Stromal cell of bone marrow (primary cell): ENCODE data around the gene GGTLC2.
"Not testable (repeated sequence)": the region's sequence is repeated elsewhere in the genome, so short reads cannot be mapped to it uniquely, and the experiment has no call there.

ENCODE experiments used
- DNase-seq: peaks from one replicate; pipeline ENCODE4 v3.0.0-alpha.2; 2012; ENCODE audit warnings: low read depth

Gene GGTLC2

GRCh38 chr22:22644314-22644713 is at the start of gene GGTLC2:
Gene GGTLC2 (plus strand): TSS chr22:22644614. CDS start chr22:22646346, 1,732 bp downstream.
- DNase-seq: not testable (repeated sequence)

DNA sequence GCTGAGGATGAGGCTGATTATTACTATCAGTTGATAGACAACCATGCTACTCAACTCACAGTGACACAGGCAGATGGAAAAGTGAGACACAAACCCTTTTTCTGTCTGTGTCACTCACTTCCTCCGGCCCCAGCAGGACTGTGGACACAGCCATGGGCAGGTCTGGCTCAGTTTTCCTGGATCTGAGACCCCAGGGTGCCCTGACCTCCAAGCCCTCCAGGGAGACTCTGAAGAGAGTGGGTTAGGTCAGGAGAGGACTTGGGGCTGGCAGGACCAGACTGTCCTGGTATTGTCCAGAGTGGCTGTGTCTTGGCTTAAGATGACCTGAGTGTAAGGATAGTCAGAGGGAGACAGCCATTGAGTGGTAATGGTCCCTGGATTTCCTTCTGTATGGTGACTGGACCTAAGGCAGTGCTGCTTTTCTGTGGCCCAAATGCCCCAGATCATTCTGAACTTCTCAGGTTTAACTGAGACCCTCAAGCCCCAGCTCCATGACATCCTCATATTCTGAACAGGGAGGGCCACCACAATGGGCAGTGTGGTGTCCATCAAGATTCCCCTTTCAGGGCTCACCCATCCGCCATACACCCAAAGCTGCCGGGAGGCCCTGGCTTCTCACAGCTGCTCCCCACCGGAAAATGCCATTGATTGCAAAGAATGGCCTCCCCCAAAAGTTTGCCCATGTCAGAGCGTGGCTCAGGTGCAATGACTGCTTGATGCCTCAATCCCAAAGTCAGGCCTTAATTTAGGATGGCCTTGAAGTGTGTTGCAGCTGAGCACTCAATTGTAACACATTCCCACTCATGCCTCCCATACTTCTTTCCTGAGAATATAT is 49.2 kb upstream of the GGTLC2 start:
- DNase-seq: no peak

DNA sequence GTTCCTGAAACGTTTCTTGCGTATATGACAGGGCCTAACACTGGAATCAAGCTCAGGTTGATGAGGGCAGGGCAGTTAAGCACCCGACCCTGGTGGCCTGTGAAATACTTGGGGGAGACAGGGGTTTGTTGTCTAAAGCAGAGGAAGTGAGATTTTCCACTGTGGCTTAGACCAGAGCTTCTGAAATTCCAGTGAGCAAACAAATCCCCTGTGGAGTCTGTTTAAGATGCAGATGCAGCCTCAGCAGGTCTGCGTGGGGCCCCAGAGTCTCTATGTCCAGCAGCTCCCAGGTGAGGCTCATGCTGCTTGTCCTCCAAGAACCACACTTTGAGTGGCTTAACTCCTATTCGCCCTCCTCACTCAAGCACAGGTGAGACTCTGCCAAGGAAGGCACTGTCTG is 46.3 kb upstream of the GGTLC2 start:
- no peak for DNase-seq

GRCh38 chr22:22599248-22599647 is 45.2 kb upstream of the GGTLC2 start:
- DNase-seq: no peak

DNA sequence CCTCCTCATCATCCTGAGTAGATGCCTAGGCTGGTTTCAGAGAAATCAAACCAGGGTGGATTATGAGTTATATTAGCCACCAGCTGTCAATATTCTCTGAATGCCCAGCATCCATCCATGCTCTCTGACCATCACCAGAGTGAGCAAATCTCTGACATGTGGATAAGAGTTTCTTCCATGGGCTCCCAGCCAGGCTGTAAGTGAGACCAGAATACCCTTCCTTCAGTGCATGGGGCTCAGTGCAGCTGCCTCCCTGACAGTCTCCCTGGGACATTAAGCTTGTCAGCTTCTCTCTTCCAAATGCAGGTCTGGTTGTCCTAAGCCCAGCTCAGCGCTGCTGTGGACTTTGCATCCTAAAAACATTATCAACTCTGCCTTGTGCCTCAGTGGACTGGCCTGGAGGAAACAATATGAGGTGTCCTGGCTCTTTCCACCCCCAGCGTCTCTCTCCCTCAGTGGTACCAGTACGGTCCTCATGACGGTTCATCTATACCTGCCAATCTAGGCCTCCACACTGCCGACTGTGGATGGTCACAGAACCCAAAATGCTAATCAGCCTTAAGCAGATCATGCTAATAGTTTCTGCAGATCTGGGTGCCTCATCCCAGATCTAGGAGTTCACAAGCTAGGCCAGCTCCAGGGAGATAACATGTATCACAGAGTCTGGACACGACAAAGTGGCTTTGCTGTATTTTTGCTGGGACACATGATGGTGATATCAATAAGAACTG is 43.7 kb upstream of the GGTLC2 start:
- DNase-seq: no peak

DNA sequence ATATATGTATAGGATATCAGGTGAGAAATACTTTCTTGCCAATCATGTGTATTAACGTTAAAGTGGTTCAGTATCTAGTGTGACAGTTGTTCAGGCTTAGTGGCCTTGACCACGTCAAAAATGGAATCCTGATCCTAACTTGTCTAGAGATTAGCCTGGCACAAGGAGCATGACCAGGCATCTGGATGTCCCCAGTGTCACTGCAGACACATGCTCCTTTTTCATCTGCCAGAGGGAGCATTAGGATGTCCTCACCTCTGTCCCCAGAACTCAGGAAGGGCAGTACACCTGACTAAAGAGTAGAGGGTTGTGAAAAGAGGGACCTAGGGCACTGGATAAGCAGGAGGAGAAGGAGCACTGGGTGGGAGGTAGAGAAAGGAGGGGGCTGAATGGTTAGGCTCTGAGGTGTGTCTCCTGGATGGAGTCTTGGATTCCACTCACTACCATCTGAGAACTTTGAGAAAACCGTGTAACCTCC is 40.9 kb upstream of the GGTLC2 start:
- no peak for DNase-seq

- no peak for DNase-seq
Observed at GRCh38 chr22:22604326-22605073, 39.9 kb upstream of the GGTLC2 start.

DNA sequence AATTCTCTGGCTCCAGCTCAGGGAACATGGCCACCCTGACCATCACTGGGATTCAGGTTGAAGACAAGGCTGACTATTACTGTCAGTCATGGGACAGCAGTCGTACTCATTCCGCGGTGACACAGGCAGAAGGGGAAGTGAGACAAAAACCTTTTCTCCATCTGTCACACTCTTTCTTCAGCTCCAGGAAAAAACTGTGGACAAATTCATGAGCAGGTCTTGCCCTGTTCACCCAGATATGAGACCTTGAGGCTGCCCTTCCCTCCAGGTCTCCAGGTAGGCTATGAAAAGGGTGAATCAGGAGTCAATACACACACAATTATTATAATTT is 39.4 kb upstream of the GGTLC2 start:
- DNase-seq: no peak

DNA sequence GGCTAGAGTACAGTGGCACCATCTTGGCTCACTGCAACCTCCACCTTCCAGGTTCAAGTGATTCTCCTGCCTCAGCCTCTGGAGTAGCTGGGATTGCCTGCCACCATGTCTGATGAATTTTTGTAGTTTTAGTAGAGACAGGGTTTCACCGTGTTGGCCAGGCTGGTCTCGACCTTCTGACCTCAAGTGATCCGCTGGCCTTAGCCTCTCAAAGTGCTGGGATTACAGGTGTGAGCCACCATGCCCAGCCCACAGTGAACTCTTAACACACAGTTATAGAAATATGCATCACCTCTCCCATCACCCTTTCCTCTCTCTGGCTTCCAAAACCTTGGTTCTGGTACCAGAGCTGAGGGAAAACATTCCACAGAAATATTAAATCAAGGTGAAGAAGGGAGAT is 36.4 kb upstream of the GGTLC2 start:
- not testable (repeated sequence) for DNase-seq

- no peak for DNase-seq
Observed at GRCh38 chr22:22609291-22609690, 35.1 kb upstream of the GGTLC2 start.

GRCh38 chr22:22612516-22612915 is 31.9 kb upstream of the GGTLC2 start:
- DNase-seq: no peak

DNA sequence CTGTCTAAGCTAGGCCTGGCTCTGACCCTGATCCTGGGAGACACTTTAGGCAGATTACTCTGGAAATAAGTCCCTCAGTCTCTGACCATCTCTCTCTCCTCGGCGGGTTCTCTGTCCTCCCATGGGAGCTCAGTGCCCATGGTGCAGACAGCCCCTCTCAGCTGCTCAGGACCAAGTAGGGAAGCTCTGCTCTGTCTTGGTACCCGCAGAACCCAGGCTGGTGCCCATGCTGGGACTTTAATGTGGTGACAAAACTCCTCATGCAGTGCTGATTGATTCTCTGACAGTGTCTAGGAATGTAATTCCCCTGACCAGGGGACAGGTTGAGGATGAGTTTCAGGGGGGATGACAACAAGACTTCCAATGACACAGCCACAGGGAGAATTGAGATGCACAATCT is 30.3 kb upstream of the GGTLC2 start:
- no peak for DNase-seq

DNA sequence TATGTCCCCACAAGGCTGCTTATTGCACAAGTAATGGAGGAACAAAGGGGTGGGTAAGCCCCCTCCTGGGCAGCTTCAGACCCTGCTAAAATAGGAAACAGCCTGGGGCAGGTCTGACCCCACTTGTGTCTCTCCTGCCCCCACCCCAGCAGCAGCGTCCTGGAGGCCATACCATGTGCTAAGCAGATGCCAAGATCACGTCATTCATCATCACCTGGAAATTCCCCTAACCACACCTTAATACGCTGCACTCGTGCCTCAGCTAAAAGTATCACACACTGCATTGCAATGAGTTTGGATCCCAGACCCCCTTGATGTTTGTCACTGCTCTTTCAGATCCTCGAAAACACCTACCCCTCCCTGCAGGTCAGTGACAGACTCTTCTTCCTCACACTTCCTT is 27.8 kb upstream of the GGTLC2 start:
- DNase-seq: no peak

DNA sequence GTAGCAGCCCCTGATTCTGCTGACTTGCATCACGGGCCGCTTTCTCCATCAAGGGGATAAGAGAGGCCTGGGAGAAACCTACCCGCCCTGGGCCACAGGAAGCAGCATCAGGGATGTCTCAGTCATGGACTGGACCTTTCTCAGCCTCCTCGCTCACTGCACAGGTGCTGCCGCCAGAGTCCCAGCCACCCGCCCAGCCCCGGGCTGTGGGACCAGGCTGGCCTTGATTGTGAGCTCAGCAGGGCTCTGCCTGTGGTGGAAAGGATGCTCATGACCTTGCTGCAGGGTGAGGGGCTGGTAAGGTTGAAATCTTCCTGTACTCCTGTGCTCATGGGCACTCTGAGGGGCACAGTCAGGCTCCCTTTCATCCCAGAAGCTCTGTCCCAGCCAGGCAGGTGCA is 26.0 kb upstream of the GGTLC2 start:
- no peak for DNase-seq

- no peak for DNase-seq
Observed at GRCh38 chr22:22618923-22619322, 25.5 kb upstream of the GGTLC2 start.

DNA sequence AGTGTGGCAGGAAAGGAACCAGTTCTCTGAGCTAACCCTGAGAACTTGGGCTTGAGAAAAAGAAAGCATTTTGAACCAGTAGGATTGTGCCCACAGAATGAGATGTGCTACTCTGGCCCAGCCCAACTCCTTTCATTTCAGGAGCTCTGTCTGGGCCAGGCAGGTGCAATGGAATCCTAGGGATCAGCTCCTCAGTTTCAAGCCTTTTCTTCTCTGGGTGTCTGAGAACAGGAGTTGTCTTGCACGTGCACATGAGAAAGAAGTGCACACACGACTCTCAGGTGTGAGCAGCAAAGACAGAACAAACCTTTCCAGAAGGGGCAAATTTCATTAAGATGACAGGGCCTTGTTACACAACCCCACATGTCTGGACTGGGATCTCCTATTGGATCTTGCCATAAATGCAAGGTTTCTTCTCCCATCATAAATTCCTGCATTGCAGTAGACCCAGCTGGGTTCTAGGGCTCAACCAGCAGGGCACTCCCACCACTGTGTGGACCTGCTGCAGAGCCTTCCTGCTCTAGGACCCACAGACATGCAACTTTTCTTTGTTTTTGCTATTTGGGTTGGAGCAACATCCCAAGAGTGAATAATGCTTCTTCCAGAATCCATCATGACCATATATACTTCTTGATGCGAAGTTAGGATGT is 24.5 kb upstream of the GGTLC2 start:
- no peak for DNase-seq

GRCh38 chr22:22628546-22629495 is 15.6 kb upstream of the GGTLC2 start:
- DNase-seq: not testable (repeated sequence)

DNA sequence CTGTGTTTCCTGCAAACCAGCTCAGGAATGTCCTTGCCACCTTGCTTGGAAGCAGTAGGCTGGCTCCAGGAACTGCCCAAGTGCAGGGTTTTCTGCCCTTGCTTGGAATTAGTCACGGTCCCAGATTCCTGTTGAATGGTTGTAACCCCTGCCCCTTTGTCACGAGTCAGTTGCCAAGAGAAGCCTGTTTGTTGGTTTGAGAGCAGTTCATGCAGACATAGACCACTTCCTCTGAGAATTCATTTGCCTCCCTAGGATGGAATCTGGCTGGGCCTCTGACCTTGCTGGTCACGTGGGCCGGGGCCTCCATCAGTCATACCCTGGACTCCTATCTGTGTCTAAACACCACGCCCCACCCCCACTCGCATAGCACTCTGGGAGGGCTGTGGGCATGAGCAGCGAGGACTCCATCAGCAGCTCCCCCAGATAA is 13.2 kb upstream of the GGTLC2 start:
- peak; percentile 13 for DNase-seq

DNA sequence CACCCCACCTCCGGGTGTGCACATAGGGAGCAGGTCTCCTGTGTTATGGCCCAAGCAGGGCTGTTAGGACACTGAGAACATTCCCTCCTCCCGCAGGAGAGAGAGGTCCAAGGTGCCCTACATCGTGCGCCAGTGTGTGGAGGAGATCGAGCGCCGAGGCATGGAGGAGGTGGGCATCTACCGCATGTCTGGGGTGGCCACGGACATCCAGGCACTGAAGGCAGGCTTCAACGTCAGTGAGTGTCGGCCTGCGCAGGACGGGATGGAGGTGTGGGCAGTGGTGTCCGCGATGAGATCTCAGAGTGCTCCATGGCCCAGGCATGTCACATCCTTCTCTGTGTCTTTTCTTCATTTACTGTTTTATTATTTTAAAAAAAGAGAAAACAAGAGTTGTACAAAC is 12.2 kb upstream of the GGTLC2 start:
- DNase-seq: not testable (repeated sequence)

DNA sequence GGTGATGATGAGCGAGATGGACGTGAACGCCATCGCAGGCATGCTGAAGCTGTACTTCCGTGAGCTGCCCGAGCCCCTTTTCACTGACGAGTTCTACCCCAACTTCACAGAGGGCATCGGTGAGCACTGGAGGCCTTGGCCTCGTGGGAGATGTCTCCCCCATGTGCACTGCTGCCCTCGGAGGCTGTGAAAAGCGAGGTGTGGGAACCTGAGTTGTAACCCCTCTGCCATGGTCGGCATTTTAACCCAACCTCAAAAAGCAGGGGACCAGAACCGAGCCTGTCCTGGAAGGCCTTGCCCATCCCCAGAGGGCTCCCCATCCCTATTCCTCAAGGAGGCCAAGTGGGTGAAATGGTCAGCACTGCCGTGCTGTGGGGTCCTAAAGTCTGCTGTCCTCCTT is 10.9 kb upstream of the GGTLC2 start:
- DNase-seq: not testable (repeated sequence)

DNA sequence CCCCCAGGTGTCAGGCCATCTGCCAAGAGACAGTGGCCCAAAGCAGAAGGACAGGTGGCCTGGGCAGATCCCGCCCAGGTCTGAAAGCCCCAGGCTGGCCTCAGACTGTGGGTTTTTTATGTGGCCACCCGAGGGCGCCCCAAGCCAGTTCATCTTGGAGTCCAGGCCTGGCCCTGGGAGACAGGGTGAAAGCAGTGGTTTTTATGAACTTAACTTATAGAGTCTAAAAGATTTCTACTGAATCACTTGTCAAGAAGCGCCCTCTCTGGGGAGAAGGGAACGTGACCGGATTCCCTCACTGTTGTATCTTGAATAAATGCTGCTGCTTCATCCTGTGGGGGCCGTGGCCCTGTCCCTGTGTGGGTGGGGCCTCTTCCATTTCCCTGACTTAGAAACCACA is 8.2 kb upstream of the GGTLC2 start:
- not testable (repeated sequence) for DNase-seq
